Measurements from ENCODE around the gene TEAD1.

DNA sequence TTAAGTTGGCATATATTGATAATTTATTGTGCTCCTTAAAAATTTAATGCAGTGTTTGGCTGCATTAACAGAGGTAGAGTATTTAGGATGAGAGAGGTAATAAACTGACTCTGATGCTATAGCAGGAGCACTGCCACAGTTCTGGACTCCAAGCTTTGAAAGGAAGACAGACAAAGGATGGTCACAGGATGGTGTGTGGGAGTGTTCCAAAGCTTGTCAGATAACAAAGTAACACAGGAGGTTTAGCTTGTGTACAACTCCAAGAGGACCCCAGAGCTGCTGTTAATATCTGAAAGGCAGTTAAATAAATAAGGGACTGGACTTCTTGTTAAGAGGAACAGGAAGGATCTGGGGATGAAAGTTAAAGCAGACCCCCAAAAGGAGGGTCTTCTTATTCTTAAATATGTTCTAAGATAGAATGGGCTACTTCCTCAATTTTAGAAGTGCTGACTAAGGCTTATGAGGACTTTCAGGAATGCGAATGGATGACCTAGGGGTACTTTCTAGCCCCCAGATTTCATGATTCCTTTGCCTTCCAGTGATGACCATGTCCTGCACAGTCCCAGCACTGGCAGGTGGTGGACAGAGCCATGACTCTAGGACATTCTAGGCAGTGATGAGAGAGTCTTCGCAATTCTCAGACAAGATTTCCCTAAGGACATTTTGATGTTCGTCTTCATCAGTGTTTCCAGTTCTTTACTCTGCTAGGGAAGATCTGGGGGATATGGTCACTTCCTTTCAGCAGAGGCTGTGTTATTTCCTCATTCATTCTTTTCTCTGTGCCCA is 185.8 kb downstream of the TEAD1 start:
- TF ChIP-seq EP300 (IDR thresholded peaks at IDR 0.05) (no peak), CTCF (IDR thresholded peaks at IDR 0.05) (no peak), POLR2A (IDR thresholded peaks at IDR 0.05) (no peak)
